Parathyroid adenoma (tissue), 2 donors: Measurements from ENCODE around the gene PADI2.
A peak's percentile ranks its signal among the peaks of the same experiment; 100 is the strongest.

ENCODE experiments used
- H2AFZ ChIP-seq: fragments of 300-600 bp; sonication (generic); one replicate; pipeline ENCODE4 v1.7.0; 2017; ENCODE audit warnings: antibody characterized with exemption, mild to moderate bottlenecking
- H3K27ac ChIP-seq: fragments of 300-600 bp; sonication (generic); one replicate; pipeline ENCODE4 v1.7.0; 2017
- H3K27me3 ChIP-seq: fragments of 300-600 bp; sonication (generic); one replicate; pipeline ENCODE4 v1.7.0; 2017; ENCODE audit warnings: low read length; ENCODE audit not compliant: control insufficient read depth, insufficient read depth
- H3K36me3 ChIP-seq: fragments of 300-600 bp; sonication (generic); one replicate; pipeline ENCODE4 v1.7.0; 2017; ENCODE audit warnings: low read length; ENCODE audit not compliant: control insufficient read depth, insufficient read depth
- H3K4me1 ChIP-seq: fragments of 300-600 bp; sonication (generic); one replicate; pipeline ENCODE4 v1.7.0; 2017; ENCODE audit warnings: control low read depth
- H3K4me2 ChIP-seq: fragments of 300-600 bp; sonication (generic); one replicate; pipeline ENCODE4 v1.7.0; 2017; ENCODE audit warnings: low read length
- H3K4me3 ChIP-seq: fragments of 300-600 bp; sonication (generic); one replicate; pipeline ENCODE4 v1.7.0; 2017; ENCODE audit warnings: low read depth, low read length
- H3K79me2 ChIP-seq: fragments of 300-600 bp; sonication (generic); one replicate; pipeline ENCODE4 v1.7.0; 2017; ENCODE audit warnings: control low read depth
- H3K9ac ChIP-seq: fragments of 300-600 bp; sonication (generic); one replicate; pipeline ENCODE4 v1.7.0; 2017; ENCODE audit warnings: mild to moderate bottlenecking
- H3K9me3 ChIP-seq: fragments of 300-600 bp; sonication (generic); one replicate; pipeline ENCODE4 v1.7.0; 2017; ENCODE audit warnings: low read length; ENCODE audit not compliant: control insufficient read depth
- CTCF ChIP-seq: fragments of 300-600 bp; sonication (generic); IDR thresholded peaks from one replicate; pipeline ENCODE4 v1.7.0; 2017; ENCODE audit warnings: antibody characterized with exemption, mild to moderate bottlenecking
- donor health status: primary hyperparathyroidism.

The PADI2 gene

DNA sequence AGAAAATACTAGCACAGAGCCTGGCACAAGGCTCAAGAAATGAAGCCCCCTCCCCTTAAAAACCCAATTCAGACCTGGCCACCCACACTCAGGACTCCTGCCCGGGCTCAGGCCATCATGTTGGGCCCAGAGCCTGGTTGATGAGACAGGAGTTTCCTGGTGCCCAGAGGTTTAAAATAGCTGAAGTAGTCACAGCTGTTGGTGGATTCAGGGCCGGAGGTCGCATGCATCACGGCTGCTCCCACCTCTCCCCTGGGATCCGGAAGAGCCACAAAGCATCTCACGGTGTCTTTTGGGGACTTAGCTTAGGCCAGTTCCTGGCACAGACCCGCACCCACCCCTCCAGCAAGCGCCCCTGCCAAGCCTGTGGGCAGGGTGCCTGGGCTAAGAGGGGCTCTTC, 2.6 kb upstream of the PADI2 start:
- Histone ChIP-seq H2AFZ (no peak overlapping the region), H3K4me1 (no peaks in the 10 kb centered on the region), H3K27me3 (no peaks in the 10 kb centered on the region), H3K79me2 (no peaks in the 10 kb centered on the region), H3K9me3 (no peaks in the 10 kb centered on the region), H3K27ac (no peak overlapping the region), H3K9ac (no peak overlapping the region), H3K4me2 (no peak overlapping the region), H3K4me3 (no peak overlapping the region), H3K36me3 (no peaks in the 10 kb centered on the region)
- no peak for TF ChIP-seq CTCF

GRCh38 chr1:17120962-17121837, 1.9 kb upstream of the PADI2 start:
- Histone ChIP-seq H3K4me3 (no peak overlapping the region), H3K27me3 (no peaks in the 10 kb centered on the region), H3K79me2 (no peaks in the 10 kb centered on the region), H3K27ac (no peak overlapping the region), H3K9ac (no peak overlapping the region), H2AFZ (no peak overlapping the region), H3K4me1 (no peaks in the 10 kb centered on the region), H3K36me3 (no peaks in the 10 kb centered on the region), H3K9me3 (no peaks in the 10 kb centered on the region), H3K4me2 (no peak overlapping the region)
- TF ChIP-seq CTCF = no peak

DNA sequence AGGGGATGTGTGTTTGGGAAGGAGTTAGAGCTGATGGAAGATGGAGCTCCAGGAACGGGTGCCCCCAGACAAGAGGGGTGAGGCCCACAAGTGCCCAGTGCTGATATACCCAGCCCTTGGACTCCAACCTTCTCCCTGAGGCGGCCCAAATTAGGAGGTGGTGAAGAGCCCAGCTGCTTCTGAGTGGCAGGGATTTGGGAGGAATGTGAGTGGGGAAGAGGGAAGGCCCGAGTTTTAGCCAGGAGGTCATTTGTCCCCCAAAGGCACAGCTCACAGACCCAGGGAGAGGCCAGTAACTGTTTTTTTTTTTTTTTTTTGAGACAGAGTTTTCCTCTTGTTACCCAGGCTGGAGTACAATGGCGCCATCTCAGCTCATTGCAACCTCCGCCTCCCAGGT, 1.2 kb upstream of the PADI2 start:
- TF ChIP-seq CTCF = no peak

DNA sequence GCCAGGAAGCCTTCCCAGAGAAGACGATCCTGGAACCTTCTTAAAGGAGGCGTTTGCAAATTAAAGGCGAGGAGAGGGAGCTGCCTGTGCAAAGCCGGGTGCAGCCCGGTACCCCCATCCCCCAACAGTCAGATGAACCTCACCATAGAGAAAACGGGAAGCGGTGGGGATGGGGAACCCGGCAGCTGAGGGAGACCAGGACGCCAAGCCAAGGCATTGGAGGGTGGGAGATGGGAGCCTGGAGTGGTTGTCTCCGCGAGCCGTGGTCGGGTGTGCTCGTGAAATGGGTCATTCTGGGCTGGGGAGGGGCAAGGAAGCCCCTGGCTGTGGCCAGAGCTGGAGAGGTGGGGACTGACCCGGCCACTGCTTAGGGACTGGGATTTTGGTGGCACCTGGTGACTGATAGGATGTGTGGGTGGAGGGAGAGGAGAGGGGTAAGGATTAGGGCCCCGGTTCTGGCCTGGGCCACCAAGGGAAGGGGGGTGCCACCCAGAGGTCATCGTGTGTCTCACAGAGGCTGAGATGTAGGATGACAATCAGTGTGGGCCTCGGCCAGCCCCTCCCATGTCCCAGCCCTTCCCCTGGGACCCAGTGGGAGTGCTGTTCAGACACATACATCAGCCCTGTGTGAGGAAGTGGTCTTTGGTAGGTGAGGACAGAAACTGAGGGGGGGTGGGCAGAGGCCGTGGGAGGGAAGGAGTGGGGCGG, 676 bp upstream of the PADI2 start:
- no peaks in the 10 kb centered on the region for H3K9me3 ChIP-seq
- no peak overlapping the region for H2AFZ ChIP-seq
- no peak overlapping the region for H3K9ac ChIP-seq
- peak overlapping the region; percentile 74 for H3K4me2 ChIP-seq
- TF ChIP-seq CTCF = no peak
- H3K27ac ChIP-seq = no peak overlapping the region
- H3K36me3 ChIP-seq = no peaks in the 10 kb centered on the region
- H3K79me2 ChIP-seq = no peaks in the 10 kb centered on the region
- no peaks in the 10 kb centered on the region for H3K27me3 ChIP-seq
- H3K4me3 ChIP-seq = no peak overlapping the region
- no peaks in the 10 kb centered on the region for H3K4me1 ChIP-seq

More for the DNA sequence above, 1.2 kb upstream of the PADI2 start:
- no peak overlapping the region for H2AFZ ChIP-seq
- no peak overlapping the region for H3K9ac ChIP-seq
- H3K4me3 ChIP-seq = no peak overlapping the region
- H3K27ac ChIP-seq = no peak overlapping the region
- no peaks in the 10 kb centered on the region for H3K9me3 ChIP-seq
- no peaks in the 10 kb centered on the region for H3K36me3 ChIP-seq
- H3K4me1 ChIP-seq = no peaks in the 10 kb centered on the region
- no peak overlapping the region for H3K4me2 ChIP-seq
- H3K79me2 ChIP-seq = no peaks in the 10 kb centered on the region
- H3K27me3 ChIP-seq = no peaks in the 10 kb centered on the region
